ENCODE measurements around the gene ADGRG3. TPM values are rescaled to one million over a fixed set of nuclear protein-coding genes. Genes with fewer than 3 reads are reported as not detected.

Gene ADGRG3
- polyA plus RNA-seq, 4 donors: 0.23 to 0.32 (median 0.29) TPM; not detected in 1

DNA sequence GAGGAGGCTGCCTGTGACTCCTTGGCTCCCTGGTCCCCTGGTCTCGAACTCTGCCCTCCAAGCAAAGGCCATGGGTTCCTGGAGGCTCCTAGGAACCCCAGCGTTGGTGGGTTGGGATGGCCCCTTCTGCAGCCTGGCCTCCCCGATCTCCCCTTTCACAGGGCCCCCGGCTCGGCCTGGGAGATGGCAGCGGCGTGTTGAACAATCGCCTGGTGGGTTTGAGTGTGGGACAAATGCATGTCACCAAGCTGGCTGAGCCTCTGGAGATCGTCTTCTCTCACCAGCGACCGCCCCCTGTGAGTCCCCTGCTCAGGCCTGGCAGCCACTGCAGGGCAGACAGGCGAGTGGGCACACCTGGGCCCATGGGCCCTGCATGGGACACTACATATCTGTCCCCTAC, 10.9 kb downstream of the ADGRG3 start:
- no peak for DNase-seq (ENCODE audit: low read depth in 4 of 4, low spot score in 2 of 4)

GRCh38 chr16:57679767-57680482, 11.8 kb downstream of the ADGRG3 start:
- DNase-seq (ENCODE audit: low read depth in 4 of 4, low spot score in 2 of 4): no peak

DNA sequence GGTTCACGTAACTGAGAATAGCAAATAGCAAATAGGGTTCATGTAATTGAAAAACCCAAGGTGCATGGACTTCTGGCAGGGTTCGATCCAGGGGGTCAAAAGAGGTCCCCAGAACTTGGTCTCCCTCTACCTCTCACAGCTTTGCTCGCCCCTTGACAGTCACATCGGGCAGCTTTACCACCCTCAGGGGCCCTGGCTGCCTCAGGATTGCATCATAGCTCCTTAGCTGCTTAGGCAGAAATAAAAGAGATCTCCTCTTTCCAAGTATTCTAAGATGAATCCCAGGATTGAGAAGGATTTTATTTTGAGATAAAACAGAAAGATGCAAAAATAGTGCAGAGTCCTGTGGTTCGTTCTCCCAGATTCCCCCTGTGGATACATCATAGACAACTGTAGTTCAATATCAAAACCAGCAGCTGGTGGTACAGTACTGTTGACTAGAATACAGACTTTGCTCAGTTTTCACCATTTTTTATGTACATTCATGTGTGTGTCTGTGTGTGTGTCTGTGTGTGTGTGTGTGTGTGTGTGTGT, 12.8 kb downstream of the ADGRG3 start:
- DNase-seq (ENCODE audit: low read depth in 4 of 4, low spot score in 2 of 4): no peak

- no peak for DNase-seq (ENCODE audit: low read depth in 4 of 4, low spot score in 2 of 4)
These were observed 14.0 kb downstream of the ADGRG3 start for GRCh38 chr16:57681950-57682728.

DNA sequence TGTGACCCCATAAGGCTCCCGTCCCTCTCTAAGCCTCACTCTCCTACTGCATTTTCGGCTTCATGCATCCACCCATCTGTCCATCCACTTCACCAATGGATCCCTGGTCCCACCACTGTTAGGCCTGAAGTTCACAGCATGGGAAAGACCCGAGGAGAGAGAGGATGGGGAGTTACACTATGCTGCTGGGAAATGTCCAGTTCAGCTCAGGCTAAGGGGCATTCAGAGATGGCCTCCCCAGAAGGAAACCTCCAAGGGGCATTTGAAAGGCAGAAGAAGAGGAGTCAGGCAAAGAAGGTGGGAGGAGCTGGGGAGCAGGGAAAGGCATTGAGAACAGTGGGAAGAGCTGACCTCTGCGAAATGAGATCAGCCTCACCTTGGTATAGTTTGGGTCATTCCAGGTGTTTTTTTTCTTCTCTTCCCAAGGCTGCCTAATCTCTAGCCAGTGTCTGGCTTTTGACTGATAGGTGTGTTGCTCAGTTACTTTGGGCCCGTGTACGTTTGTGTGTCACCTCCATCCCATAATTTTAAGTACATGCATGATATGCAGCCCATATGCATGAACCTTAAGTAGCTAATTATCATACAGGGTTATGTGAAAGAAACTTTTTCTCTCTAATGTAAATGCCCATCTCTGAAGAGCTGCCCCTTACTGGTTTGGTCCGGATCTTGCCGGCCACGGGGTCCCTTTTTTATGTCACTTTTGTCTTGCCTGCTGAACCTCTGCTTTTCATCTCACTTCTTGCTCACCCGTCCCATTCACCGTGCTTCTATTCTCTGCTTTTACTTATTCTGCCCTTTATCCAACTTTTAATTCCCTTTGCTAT, 14.9 kb downstream of the ADGRG3 start:
- DNase-seq (ENCODE audit: low read depth in 4 of 4, low spot score in 2 of 4): no peak

DNA sequence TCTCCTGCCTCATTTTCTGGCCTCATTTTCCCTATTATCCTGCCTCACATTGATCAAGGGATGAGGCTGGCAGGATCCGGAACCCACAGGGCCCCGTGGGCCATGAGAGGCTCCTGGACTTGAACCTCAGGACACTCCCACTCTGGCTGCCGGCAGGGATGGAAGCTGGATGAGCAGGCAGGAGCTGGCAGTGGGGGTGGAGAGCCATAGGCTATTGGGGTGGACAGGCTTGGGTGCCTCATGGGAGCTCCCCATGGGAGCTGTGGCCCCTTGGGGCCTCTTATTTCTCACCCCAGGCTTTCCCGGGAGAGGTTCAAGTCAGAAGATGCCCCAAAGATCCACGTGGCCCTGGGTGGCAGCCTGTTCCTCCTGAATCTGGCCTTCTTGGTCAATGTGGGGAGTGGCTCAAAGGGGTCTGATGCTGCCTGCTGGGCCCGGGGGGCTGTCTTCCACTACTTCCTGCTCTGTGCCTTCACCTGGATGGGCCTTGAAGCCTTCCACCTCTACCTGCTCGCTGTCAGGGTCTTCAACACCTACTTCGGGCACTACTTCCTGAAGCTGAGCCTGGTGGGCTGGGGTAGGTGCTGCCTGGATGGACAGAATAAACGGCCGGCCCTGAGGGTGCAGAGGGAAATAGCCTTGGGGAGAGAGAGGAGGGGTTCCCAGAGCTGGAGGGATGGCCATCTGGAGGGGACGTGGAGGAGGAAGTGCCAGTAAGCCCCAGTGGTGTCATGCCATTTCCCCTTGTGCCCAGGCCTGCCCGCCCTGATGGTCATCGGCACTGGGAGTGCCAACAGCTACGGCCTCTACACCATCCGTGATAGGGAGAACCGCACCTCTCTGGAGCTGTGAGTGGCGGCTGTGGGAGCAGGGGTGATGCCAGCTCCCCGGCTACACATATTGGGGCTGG, 15.8 kb downstream of the ADGRG3 start:
- DNase-seq (ENCODE audit: low read depth in 4 of 4, low spot score in 2 of 4): no peak

DNA sequence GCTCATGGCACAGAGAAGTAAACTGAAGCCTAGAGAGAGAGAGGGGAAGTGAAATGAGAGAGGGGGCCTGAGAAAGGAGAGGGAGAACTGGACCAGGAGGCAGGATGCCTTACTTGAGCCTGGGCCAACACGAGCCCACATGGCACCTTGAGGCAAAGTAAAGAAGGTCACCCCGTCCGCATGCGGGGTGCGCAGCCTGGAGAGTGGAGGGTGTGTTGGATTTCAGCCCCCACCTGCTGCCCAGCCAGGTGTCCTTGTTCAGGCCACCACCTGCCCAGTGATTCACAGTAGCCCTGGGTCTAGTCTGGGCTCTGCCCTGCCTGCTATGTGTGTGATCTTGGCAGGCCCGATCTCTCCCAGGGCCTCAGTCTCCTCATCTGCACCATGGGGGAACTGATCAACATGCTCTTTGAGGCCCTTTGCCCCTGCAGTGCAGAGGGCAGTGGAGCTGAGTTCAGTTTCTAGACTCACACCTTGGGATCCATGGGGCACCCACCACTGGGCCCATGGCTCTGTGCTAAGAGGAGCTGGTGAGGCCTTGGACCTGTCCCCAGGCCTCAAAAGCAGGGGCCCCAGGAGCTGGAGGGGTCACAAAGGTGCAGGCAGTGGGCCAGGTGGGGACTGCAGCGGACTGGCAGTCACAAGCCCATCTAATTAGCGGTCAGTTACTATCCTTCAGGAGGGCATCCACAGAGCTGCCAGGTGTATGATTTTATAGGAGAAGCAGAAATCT, 16.7 kb downstream of the ADGRG3 start:
- no peak for DNase-seq (ENCODE audit: low read depth in 4 of 4, low spot score in 2 of 4)

- DNase-seq (ENCODE audit: low read depth in 4 of 4, low spot score in 2 of 4): no peak
These were observed 17.5 kb downstream of the ADGRG3 start for GRCh38 chr16:57685633-57686032.

DNA sequence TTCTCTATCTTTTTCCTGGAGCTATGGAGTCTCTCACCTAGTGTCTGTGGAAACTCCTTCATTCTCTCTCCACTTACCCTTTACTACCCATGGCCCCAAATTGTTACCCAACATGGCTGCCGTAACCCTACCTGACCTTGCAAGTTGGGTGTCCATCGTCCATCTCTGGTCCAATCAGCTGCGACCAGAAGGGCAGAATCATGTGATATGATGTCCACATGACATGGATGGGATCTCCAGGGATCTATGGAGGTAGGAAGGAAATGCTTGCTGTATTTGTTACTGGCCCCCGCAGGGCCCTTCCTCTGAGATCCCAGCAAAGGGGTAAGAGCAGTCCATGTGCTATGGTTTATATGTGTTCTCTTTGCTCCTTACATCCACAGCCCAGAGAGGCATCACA, 18.5 kb downstream of the ADGRG3 start:
- no peak for DNase-seq (ENCODE audit: low read depth in 4 of 4, low spot score in 2 of 4)

GRCh38 chr16:57687363-57687929, 19.3 kb downstream of the ADGRG3 start:
- DNase-seq (ENCODE audit: low read depth in 4 of 4, low spot score in 2 of 4): no peak

GRCh38 chr16:57688487-57688986, 20.4 kb downstream of the ADGRG3 start:
- no peak for DNase-seq (ENCODE audit: low read depth in 4 of 4, low spot score in 2 of 4)

DNA sequence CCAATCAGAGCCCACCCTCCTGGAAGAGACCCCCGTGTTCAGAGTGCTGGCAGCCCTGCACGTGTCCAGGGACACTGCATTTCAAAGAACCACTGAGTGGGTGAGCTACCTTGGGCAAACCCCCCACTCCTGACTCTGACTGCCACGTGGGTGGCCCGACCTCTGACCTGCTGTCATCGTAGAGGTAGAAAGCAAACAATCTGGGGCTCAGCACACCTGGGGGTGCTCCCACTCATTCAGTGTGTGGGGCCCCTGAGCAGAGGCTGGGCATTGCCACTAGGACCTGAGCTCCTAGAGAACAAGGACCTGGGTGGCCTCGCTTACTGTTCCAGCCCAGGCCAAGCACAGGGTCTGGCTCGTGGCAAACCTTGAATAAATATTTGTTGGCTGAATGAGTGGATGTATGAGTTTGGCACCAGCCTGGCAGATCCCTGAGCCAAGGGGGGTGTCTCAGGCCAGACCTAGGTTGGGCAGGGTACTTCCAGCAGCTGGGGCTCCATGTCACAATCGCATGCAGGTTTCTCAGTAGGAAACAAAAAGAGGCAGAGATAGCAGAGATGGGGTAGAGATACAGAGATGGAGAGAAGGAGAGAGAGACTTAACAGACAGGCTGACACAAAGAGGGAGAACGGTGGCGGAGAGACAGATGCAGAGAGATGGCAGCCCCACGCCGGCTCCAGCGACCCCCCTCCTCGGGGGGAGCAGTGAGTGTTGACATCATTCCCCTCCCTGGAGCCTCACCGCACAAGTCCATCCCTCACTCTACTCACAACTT, 21.1 kb downstream of the ADGRG3 start:
- no peak for DNase-seq (ENCODE audit: low read depth in 4 of 4, low spot score in 2 of 4)

- DNase-seq (ENCODE audit: low read depth in 4 of 4, low spot score in 2 of 4): no peak
These were observed 21.9 kb downstream of the ADGRG3 start for GRCh38 chr16:57689762-57690558.

GRCh38 chr16:57690782-57691471, 22.8 kb downstream of the ADGRG3 start:
- no peak for DNase-seq (ENCODE audit: low read depth in 4 of 4, low spot score in 2 of 4)

DNA sequence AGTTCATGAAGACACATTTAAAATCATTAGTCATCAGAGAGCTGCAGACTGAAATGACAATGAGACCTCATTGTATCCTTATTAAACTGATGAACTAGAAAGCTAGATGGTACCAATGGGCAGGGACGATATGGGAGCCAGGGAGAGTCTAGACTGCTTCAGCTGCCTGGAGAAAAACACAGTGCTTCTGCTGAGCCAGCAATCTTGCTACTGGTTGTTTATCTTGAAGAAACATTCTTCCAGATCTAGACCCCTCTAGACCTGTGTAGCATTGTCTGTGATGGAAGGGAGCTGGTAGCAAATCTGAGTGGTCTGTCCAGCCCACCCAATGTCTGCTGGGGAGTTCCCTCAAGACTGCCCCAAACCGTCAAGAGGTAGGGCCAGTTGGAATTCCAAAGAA, 24.5 kb downstream of the ADGRG3 start:
- no peak for DNase-seq (ENCODE audit: low read depth in 4 of 4, low spot score in 2 of 4)

- no peak for DNase-seq (ENCODE audit: low read depth in 4 of 4, low spot score in 2 of 4)
These were observed 25.4 kb downstream of the ADGRG3 start for GRCh38 chr16:57693550-57693949.
